ENCODE measurements around the gene LIMCH1.
"Not testable (repeated sequence)": the region's sequence is repeated elsewhere in the genome, so short reads cannot be mapped to it uniquely, and the experiment has no call there.

LIMCH1 gene

DNA sequence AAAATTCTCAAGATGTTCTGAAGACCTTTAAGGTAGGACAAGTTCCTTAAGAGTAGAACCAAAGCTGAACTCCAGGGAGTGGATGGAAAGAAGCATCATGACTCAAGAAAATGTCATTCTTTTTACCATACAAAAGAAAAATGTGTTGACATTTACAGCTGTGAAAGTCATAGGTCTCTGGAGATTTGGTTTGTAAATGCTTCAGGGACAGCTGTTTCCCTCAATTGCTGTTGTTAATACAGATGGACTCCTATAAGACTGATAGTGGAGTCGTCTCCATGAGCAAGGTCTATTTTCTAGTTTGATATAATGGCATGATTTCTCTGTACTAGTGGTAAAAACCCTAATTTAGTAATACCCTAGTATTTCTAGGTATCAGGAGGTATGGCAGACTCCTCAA, 108.9 kb downstream of the LIMCH1 start:
- DNase-seq, result no peak

GRCh38 chr4:41647383-41647782, 109.4 kb downstream of the LIMCH1 start:
- no peak for DNase-seq

DNA sequence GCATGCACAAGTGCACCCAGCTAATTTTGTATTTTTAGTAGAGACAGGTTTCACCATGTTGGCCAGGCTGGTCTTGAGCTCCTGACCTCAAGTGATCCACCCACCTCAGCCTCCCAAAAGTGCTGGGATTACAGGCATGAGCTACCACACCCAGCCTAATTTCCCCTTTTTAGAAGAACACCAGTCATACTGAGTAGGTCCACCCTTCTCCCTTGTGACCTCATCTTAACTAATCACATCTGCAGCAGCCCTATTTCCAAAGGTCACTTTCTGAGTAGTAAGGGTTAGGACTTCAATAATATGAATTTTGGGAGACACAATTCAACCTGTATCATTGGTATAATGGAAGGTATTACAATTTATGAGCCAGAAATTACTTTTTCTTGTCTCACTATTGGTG, 113.2 kb downstream of the LIMCH1 start:
- not testable (repeated sequence) for DNase-seq

GRCh38 chr4:41652971-41653370, 115.0 kb downstream of the LIMCH1 start:
- DNase-seq, result no peak

DNA sequence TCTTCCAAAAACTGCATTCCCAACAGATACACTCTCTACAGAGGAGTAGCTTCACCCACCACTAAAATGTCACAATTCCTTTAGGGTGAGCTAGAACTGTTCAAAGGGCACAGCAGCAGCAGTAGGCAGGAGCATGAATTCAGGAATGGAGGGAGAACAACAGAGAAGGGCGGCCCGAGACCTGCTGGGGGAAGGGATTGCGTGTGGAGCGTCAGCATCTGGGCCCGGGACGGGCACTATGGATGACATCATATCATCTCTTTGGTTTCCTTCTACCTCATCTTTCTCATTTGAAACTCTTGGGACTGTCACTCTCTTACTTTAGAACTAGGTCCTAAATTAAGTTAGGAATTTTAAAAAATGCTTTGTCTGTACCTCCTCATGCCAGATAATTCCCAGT, 115.6 kb downstream of the LIMCH1 start:
- no peak for DNase-seq

- DNase-seq, result no peak
Observed at GRCh38 chr4:41655177-41655576, 117.2 kb downstream of the LIMCH1 start.

DNA sequence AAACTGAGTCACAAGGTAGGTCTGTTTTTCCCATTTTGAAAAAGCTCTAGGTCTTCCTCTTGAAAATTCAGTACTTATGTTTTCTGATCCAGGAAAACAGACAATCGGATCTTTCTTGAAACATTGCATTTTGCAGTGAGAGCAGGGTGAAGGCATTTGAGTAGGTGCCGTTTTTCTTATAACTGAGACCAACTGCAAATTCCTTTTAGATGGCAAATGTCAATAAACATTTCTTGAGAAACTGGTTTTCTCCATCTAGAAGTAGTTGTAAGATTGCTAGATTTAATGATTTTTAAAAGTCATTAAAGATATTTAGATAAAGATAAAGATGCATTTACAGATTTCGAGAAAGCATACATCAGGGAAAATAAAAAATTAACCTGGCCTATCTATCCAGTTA, 118.1 kb downstream of the LIMCH1 start:
- no peak for DNase-seq

DNA sequence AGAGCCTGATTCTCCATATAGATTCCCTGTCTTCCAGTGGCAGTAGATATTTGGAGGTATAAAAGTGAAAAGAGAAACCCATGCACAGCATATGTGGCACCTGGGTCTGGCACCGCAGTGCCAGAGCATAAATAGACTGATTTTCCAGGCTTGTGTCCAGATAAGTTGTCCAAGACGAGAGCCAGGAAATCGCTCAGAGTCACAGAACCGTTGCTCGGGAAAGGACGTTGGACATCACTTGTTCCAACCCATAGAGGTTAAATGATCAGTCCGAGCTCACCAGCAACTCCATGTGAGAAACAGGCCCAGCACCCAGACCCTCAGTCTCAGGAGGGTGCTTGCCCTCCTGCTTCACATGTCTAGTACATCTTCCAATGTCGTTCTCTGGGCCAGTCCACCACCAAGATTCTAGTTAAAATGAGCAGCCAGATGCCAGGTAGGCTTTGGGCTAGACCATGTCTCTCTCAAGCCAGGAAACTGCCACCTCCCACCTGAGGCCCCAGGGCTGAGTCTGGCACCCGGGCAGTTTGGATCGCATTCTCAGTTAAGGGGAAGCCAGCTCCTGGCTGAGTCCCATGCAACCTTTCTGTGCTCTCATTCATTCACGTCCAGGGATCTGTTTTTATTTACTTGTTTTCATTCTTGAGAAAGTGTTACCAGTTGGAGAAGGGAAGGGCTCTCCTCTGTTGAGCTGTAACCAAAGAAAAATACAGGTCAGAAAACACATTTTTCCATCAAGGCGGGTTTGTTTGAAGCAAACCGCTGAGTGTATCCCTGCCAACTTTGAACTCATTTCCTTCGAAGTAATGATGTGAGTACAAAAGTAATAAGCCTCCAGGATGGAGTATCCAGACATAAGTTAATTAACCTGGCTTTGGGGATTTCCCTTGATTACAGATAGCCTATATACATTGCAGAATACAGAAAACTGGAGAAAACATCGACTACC, 118.9 kb downstream of the LIMCH1 start:
- no peak for DNase-seq

DNA sequence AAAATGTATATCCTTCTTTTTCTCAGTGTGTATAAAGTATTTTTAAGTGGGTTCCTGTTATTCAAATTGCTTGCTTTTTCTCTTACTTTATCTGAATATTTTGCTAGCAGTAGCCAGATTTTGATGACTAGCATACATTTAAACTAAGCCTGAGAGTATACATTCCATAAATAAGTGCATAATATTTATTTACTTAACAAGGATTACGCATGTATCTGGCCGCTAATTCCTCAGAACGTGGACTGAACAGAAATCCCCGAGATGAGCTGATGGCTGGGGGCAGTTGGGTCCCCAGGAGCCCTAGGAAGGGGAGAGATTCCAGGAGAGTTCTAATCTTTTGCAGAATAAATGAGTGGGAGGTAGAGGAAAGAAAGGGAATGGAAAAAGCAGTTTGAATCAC, 119.6 kb downstream of the LIMCH1 start:
- no peak for DNase-seq

- DNase-seq, result no peak
Observed at GRCh38 chr4:41658163-41658562, 120.2 kb downstream of the LIMCH1 start.

- DNase-seq, result no peak
Observed at GRCh38 chr4:41660352-41660751, 122.4 kb downstream of the LIMCH1 start.

- peak; percentile 24 for DNase-seq
Observed at GRCh38 chr4:41661442-41662076, 123.6 kb downstream of the LIMCH1 start.

- no peak for DNase-seq
Observed at GRCh38 chr4:41665636-41666207, 127.8 kb downstream of the LIMCH1 start.

- DNase-seq, result no peak
Observed at GRCh38 chr4:41668024-41668423, 130.1 kb downstream of the LIMCH1 start.

- no peak for DNase-seq
Observed at GRCh38 chr4:41670530-41670929, 132.6 kb downstream of the LIMCH1 start.

GRCh38 chr4:41670982-41671381, 133.0 kb downstream of the LIMCH1 start:
- DNase-seq, result no peak

DNA sequence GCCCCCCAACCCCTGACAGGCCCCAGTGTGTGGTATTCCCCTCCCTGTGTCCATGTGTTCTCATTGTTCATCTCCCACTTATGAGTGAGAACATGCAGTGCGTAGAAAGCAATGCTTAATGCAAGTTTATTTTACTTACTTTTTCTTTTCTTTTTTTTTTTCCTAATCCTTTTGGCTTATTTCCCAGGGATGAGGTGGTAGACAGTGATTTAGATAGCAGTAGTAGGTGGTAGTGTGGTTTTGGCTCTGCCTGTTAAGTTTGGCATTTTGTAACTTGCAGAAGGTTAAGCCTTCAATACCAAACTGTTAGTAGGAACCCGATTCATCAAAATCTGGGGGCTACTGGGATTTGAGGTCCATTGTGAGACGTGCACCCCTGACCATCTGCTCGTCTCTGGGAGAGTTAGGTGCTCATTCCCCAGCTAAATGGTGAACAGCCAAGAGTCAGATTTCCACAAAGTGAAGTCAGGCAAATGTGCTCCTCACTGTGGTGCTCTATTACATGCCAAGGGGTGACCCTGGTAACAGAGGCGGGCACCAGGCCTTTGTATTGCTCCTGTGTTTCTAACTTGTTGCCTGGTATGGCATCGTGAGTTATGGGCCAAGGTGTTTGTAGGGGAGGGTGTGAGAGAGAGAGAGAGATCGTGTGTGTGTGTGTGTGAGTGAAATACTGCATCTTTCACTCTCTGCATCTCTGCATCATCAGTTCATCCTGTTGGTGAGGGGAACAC, 140.3 kb downstream of the LIMCH1 start:
- DNase-seq, result no peak

DNA sequence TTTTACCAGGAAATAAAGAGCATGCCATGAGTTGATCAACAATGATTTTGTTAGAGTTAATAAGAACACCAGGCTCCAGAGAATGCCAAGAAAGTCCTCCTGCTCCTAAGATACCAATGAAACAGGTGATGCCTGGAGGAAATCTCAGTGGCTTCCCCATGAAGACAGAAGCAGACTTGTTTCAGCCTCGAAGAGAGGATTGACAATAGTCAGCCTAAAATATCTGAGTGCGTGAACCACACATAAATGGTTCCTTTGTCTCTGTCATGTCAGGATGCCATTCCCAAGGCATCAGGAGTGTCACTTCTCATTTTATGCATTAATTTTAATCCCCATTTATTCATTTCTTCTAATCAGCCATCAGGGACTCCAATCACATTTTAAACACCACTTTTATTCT, 141.0 kb downstream of the LIMCH1 start:
- DNase-seq, result no peak

DNA sequence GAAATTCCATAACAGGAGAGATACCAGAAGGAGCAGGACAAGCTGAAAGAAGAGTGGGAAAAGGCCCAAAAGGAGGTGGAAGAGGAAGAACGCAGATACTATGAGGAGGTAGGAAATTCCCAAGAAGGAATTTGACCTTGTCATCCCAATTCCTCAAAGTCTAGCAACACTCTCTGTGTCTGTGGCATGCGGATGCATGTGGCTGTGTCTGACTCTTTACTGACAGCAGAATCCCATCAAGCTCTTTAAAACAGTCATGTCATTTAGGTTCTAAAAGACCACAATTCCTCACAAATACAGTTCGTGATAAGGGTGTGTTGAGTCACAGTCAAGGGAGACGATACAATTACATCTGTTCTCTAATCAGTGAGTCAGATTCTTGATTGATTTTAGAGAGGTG, 142.0 kb downstream of the LIMCH1 start:
- no peak for DNase-seq

GRCh38 chr4:41681054-41681453, 143.1 kb downstream of the LIMCH1 start:
- no peak for DNase-seq

DNA sequence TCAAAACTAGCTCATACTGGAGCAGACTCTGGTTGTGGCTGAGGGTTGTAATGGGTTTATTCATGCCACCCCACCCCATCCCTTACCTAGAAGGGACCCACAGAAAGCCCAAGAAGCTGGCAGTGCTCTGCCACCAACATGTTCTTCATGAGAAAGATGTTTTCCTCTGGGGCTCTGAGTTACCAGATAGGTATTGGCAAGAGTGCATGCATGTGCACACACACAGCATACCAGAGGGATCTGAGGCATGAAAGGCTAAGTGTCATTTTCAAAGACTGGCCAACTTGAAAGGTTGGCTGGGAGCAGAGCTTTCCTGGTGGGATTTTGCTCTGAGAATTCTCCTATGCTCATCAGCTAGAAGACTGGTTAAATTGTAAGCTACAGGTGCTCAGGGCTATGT, 145.4 kb downstream of the LIMCH1 start:
- DNase-seq, result no peak

- DNase-seq, result no peak
Observed at GRCh38 chr4:41686893-41687292, 148.9 kb downstream of the LIMCH1 start.

DNA sequence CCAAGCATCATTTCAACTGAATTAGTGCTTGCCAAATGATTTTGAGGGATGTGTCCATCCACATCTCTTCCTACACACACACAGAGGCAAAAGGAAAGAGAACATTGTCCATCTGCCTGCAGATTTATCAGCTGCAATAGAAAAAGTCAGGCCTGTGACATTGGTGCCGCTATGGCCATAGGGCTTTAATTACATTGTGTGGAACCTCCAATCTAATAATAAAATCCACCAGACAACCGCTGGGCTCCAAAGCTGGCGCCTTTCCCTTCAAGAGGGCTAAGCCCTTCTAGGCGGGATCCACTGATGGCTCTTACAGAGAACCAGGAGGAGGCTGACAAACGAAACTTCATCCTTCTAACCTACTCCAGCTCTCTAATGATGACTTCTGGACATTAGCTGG, 150.0 kb downstream of the LIMCH1 start:
- no peak for DNase-seq
